HCT116 (cell line): Measurements from ENCODE around the gene TH.

ENCODE experiments used
- CTCF ChIP-seq, 3 experiments: fragments of 200-600 bp in 1 of 3; sonication (generic) in 1 of 3; IDR thresholded peaks in 2 of 3; conservative IDR thresholded peaks in 1 of 3; 2 replicates each; pipeline ENCODE4 v1.5.1; 2012 to 2017; ENCODE audit warnings: low read depth in 2 of 3, low read length in 2 of 3, antibody characterized with exemption in 1 of 3, borderline replicate concordance in 1 of 3, control low read depth in 1 of 3, mild to moderate bottlenecking in 1 of 3, mixed read lengths in 1 of 3, mixed run types in 1 of 3, moderate library complexity in 1 of 3; ENCODE audit not compliant: insufficient read depth in 1 of 3
- EZH2 ChIP-seq: fragments of 200-600 bp; sonication (generic); IDR thresholded peaks from 2 replicates; pipeline ENCODE4 v1.6.1; 2017; ENCODE audit warnings: antibody characterized with exemption, mixed run types
- POLR2AphosphoS5 ChIP-seq: IDR thresholded peaks from 2 replicates; pipeline ENCODE4 v1.6.1; 2011; ENCODE audit warnings: mild to moderate bottlenecking, low read depth, low read length, moderate library complexity
- RAD21 ChIP-seq: IDR thresholded peaks from 2 replicates; pipeline ENCODE4 v1.6.1; 2012; ENCODE audit warnings: low read depth, mild to moderate bottlenecking
- ZNF274 ChIP-seq: fragments of 200-500 bp; sonication (Bioruptor generic); IDR thresholded peaks from 2 replicates; pipeline ENCODE4 v1.6.1; 2014; ENCODE audit warnings: mild to moderate bottlenecking, low read depth, low read length, inconsistent platforms

GRCh38 chr11:2130881-2131352 is 40.7 kb downstream of the TH start:
- TF ChIP-seq EZH2 (no peak), ZNF274 (no peak), CTCF (IDR thresholded peaks at IDR 0.05 in 2 of 3, conservative IDR thresholded peaks at IDR 0.05 in 1 of 3; ENCODE audit: borderline replicate concordance in 1 of 3, insufficient read depth in 1 of 3, low read depth in 2 of 3, low read length in 2 of 3) (no peak), RAD21 (no peak), POLR2AphosphoS5 (no peak)
